ENCODE data around the gene GNAZ.

GNAZ gene

DNA sequence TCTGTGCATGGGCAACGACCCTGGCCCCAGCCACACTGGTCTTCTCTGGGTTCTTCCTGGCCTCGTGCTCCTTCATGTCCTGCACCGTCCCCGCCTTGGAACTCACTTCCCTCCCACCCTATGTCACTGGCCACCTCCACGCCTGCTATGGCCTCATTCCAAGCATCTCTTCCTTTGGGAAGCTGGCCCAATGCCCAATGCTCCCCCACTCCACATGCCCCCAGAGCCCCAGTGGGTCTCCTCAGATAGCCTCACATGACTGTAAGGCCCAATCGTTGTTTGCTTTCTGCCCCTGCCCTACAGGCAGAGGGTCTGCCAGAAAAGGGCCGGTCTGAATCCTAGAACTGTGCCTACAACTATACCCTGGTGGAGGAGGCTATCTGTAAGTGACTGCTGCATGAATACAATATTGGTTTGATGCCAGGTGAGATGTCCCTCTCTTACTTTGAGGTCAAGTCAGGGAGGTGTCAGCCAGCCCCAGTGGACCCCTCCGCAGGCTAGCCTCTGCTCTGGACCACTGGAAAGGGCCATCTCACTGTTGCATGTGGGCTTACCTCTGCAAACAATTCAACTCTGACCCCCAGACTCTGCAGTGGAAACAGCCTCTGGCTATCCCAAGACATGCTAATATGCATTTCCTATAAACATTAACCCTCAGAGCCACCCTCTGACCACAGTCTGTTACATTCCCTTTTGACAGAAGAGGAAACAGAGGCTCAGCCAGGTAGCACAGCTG lies 2.1 kb upstream of the GNAZ start:
- no peaks in the 10 kb centered on the region for H3F3A ChIP-seq (ENCODE audit: control insufficient read depth, insufficient read depth)
- H3K27me3 ChIP-seq (ENCODE audit: control insufficient read depth, low read length) = peaks cover 4% of the 10 kb centered on the region
- no peaks in the 10 kb centered on the region for H3K36me3 ChIP-seq (ENCODE audit: control insufficient read depth, low read length)

DNA sequence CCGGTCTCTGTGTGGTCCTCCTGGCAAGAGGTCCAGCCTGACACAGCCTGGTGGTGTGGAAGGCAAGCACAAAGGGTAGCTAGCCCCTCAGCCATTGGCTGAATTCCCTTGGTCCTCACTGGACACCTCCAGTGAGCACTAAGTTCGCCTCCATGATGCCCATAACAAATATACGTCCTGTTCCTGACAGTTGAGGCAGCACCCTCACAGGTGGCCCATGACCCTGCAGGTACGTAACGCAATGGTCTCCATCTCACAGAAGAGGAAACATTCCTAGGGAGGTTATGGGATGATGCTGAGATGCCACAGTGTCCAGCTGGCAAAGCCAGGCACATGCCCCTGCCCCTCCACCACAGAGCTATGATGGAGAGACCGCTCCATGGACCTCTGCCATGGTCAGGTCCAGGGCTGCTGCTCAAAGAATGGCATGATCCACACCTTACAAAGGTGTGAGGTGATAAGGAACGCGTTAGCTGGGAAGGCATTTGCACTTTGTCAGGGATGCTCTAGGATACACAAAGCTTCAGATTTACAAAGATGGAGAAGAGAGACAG lies 1.4 kb upstream of the GNAZ start:
- Histone ChIP-seq H3K79me2 (ENCODE audit: control insufficient read depth, low read length) (peaks cover 27% of the 10 kb centered on the region), H3K9me2 (replicated peaks; ENCODE audit: control insufficient read depth, low read length) (no peaks in the 10 kb centered on the region), H3K9me3 (ENCODE audit: control insufficient read depth, insufficient read depth, low read length) (no peaks in the 10 kb centered on the region), H3K27ac (ENCODE audit: low read depth, low read length) (no peak overlapping the region), H3K4me1 (ENCODE audit: control insufficient read depth, low read length) (peaks cover 49% of the 10 kb centered on the region), H3K4me3 (ENCODE audit: low read length) (no peak overlapping the region), H4K20me1 (ENCODE audit: control insufficient read depth, insufficient read depth, low read depth, low read length) (peaks cover 6% of the 10 kb centered on the region; the same call in 1 of the 2 replicates), H3K27me3 (ENCODE audit: control insufficient read depth, low read length) (peaks cover 4% of the 10 kb centered on the region), H3F3A (ENCODE audit: control insufficient read depth, insufficient read depth) (no peaks in the 10 kb centered on the region), H3K4me2 (ENCODE audit: low read length) (peak overlapping the region; percentile 93; the same call in 1 of the 2 replicates), H3K36me3 (ENCODE audit: control insufficient read depth, low read length) (no peaks in the 10 kb centered on the region)
- no peak for TF ChIP-seq EZH2phosphoT487 (IDR thresholded peaks at IDR 0.05; ENCODE audit: borderline replicate concordance, low read length)
- TF ChIP-seq, protein P1, sequence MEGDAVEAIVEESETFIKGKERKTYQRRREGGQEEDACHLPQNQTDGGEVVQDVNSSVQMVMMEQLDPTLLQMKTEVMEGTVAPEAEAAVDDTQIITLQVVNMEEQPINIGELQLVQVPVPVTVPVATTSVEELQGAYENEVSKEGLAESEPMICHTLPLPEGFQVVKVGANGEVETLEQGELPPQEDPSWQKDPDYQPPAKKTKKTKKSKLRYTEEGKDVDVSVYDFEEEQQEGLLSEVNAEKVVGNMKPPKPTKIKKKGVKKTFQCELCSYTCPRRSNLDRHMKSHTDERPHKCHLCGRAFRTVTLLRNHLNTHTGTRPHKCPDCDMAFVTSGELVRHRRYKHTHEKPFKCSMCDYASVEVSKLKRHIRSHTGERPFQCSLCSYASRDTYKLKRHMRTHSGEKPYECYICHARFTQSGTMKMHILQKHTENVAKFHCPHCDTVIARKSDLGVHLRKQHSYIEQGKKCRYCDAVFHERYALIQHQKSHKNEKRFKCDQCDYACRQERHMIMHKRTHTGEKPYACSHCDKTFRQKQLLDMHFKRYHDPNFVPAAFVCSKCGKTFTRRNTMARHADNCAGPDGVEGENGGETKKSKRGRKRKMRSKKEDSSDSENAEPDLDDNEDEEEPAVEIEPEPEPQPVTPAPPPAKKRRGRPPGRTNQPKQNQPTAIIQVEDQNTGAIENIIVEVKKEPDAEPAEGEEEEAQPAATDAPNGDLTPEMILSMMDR (IDR thresholded peaks at IDR 0.05; ENCODE audit: low read depth, low read length, poor library complexity, severe bottlenecking) = no peak

More for the DNA sequence above, 2.1 kb upstream of the GNAZ start:
- no peaks in the 10 kb centered on the region for H3K9me2 ChIP-seq (replicated peaks; ENCODE audit: control insufficient read depth, low read length)
- TF ChIP-seq EZH2phosphoT487 (IDR thresholded peaks at IDR 0.05; ENCODE audit: borderline replicate concordance, low read length) = no peak
- TF ChIP-seq, protein P1 (IDR thresholded peaks at IDR 0.05; ENCODE audit: low read depth, low read length, poor library complexity, severe bottlenecking) = no peak
- H3K27ac ChIP-seq (ENCODE audit: low read depth, low read length) = no peak overlapping the region
- peaks cover 6% of the 10 kb centered on the region; the same call in 1 of the 2 replicates for H4K20me1 ChIP-seq (ENCODE audit: control insufficient read depth, insufficient read depth, low read depth, low read length)
- peaks cover 46% of the 10 kb centered on the region for H3K4me1 ChIP-seq (ENCODE audit: control insufficient read depth, low read length)
- no peak overlapping the region for H3K4me2 ChIP-seq (ENCODE audit: low read length)
- H3K9me3 ChIP-seq (ENCODE audit: control insufficient read depth, insufficient read depth, low read length) = no peaks in the 10 kb centered on the region
- H3K79me2 ChIP-seq (ENCODE audit: control insufficient read depth, low read length) = peaks cover 27% of the 10 kb centered on the region
- no peak overlapping the region for H3K4me3 ChIP-seq (ENCODE audit: low read length)

DNA sequence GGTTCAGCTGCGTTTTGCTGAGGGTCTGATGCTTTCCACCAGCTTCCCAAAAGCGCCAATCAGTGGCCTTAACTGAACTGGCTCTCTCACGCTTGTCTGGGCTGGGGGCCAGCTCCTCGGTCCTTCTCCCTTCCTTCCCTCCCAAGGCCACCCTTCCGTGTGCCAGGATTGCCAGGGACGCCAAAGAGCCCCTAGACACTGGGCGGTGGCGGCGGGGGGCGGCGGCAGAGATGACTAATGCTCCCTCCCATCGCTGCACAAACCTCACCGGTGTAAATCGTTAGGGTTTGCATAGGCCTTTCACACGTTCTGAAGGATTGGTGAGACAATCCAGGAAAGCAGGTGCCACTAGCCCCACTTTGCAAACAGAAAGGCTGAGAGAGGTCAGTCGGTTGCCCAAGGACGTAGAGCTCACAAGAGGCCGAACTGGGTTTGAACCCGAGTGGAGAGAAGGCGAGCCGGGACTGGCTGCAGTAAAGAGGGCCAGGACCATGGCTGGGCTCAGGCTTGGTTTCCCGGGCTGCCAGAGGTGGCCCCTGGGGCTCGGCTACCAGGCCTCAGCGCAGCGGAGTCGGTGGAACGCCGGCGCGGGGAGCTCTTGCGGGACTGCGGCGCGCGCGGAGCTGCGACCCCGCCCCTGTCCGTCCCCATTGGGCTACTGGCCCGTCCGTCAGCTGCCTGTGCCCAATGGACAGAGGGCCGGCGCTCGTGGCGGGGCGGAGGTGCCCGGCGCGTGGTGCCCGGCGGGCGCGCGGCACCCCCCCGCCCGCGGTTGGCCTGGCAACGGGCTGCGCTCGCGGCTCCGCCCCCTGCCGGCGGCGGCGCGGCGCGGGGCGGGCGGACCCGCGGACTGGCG lies 589 bp upstream of the GNAZ start:
- H3K79me2 ChIP-seq (ENCODE audit: control insufficient read depth, low read length) = peaks cover 27% of the 10 kb centered on the region
- no peaks in the 10 kb centered on the region for H3K36me3 ChIP-seq (ENCODE audit: control insufficient read depth, low read length)
- H3K9me2 ChIP-seq (replicated peaks; ENCODE audit: control insufficient read depth, low read length) = no peaks in the 10 kb centered on the region
- no peak overlapping the region for H3K27ac ChIP-seq (ENCODE audit: low read depth, low read length)
- peak overlapping the region; percentile 75 for H3K4me3 ChIP-seq (ENCODE audit: low read length)
- H3K4me2 ChIP-seq (ENCODE audit: low read length) = peak overlapping the region; percentile 93
- H3F3A ChIP-seq (ENCODE audit: control insufficient read depth, insufficient read depth) = no peaks in the 10 kb centered on the region
- H4K20me1 ChIP-seq (ENCODE audit: control insufficient read depth, insufficient read depth, low read depth, low read length) = peaks cover 6% of the 10 kb centered on the region; the same call in 1 of the 2 replicates
- no peaks in the 10 kb centered on the region for H3K9me3 ChIP-seq (ENCODE audit: control insufficient read depth, insufficient read depth, low read length)
- TF ChIP-seq, protein P1 (IDR thresholded peaks at IDR 0.05; ENCODE audit: low read depth, low read length, poor library complexity, severe bottlenecking) = no peak
- TF ChIP-seq EZH2phosphoT487 (IDR thresholded peaks at IDR 0.05; ENCODE audit: borderline replicate concordance, low read length) = no peak
- peaks cover 57% of the 10 kb centered on the region for H3K4me1 ChIP-seq (ENCODE audit: control insufficient read depth, low read length)
- peaks cover 4% of the 10 kb centered on the region for H3K27me3 ChIP-seq (ENCODE audit: control insufficient read depth, low read length)
